Panc1 (cell line): ENCODE results near the gene PNPLA8.

Experiments
- POLR2AphosphoS5 ChIP-seq: IDR thresholded peaks from 2 replicates; pipeline ENCODE4 v1.6.1; 2012; ENCODE audit warnings: mild to moderate bottlenecking, low read depth, low read length, moderate library complexity
- SIN3A ChIP-seq: IDR thresholded peaks from 2 replicates; pipeline ENCODE4 v1.6.1; 2012; ENCODE audit warnings: low read depth, mild to moderate bottlenecking, low read length, moderate library complexity, borderline replicate concordance; ENCODE audit not compliant: insufficient read depth
- TF ChIP-seq, protein P1 (sequence below): fragments of 450-650 bp; IDR thresholded peaks from 2 replicates; pipeline ENCODE4 v1.5.1; 2017; ENCODE audit warnings: mild to moderate bottlenecking
- TF ChIP-seq, protein P2 (sequence below), 2 experiments: IDR thresholded peaks; 2 replicates each; pipeline ENCODE4 v1.6.1; 2011 to 2012; ENCODE audit warnings: low read depth in 2 of 2, control low read depth in 1 of 2, low read length in 1 of 2, mild to moderate bottlenecking in 1 of 2, moderate library complexity in 1 of 2; ENCODE audit not compliant: insufficient read depth in 1 of 2

DNA sequence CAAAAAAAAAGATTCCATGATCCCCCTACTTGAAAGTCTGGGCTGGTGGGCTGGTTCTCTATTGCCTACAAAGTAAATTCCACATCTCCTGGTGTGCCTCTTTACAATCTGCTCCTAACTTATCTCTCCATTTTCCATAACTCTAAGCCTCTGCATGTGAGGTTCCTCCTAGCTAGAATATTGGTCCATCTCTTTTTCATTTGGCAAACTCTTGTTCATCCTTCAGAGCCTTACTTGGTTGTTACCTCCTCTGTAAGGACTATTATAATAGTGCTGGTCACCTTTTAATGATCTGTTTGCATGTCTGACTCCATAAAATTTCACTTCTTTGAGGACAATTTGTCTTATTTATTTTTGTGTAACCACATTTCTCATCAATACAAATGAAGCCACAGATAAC lies 68.1 kb downstream of the PNPLA8 start:
- TF ChIP-seq, protein P1, sequence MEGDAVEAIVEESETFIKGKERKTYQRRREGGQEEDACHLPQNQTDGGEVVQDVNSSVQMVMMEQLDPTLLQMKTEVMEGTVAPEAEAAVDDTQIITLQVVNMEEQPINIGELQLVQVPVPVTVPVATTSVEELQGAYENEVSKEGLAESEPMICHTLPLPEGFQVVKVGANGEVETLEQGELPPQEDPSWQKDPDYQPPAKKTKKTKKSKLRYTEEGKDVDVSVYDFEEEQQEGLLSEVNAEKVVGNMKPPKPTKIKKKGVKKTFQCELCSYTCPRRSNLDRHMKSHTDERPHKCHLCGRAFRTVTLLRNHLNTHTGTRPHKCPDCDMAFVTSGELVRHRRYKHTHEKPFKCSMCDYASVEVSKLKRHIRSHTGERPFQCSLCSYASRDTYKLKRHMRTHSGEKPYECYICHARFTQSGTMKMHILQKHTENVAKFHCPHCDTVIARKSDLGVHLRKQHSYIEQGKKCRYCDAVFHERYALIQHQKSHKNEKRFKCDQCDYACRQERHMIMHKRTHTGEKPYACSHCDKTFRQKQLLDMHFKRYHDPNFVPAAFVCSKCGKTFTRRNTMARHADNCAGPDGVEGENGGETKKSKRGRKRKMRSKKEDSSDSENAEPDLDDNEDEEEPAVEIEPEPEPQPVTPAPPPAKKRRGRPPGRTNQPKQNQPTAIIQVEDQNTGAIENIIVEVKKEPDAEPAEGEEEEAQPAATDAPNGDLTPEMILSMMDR: no peak
- TF ChIP-seq, protein P2, sequence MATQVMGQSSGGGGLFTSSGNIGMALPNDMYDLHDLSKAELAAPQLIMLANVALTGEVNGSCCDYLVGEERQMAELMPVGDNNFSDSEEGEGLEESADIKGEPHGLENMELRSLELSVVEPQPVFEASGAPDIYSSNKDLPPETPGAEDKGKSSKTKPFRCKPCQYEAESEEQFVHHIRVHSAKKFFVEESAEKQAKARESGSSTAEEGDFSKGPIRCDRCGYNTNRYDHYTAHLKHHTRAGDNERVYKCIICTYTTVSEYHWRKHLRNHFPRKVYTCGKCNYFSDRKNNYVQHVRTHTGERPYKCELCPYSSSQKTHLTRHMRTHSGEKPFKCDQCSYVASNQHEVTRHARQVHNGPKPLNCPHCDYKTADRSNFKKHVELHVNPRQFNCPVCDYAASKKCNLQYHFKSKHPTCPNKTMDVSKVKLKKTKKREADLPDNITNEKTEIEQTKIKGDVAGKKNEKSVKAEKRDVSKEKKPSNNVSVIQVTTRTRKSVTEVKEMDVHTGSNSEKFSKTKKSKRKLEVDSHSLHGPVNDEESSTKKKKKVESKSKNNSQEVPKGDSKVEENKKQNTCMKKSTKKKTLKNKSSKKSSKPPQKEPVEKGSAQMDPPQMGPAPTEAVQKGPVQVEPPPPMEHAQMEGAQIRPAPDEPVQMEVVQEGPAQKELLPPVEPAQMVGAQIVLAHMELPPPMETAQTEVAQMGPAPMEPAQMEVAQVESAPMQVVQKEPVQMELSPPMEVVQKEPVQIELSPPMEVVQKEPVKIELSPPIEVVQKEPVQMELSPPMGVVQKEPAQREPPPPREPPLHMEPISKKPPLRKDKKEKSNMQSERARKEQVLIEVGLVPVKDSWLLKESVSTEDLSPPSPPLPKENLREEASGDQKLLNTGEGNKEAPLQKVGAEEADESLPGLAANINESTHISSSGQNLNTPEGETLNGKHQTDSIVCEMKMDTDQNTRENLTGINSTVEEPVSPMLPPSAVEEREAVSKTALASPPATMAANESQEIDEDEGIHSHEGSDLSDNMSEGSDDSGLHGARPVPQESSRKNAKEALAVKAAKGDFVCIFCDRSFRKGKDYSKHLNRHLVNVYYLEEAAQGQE (IDR thresholded peaks at IDR 0.05; ENCODE audit: insufficient read depth in 1 of 2, low read depth in 2 of 2, low read length in 1 of 2): no peak
- TF ChIP-seq SIN3A: no peak
- TF ChIP-seq POLR2AphosphoS5: no peak
